Middle frontal gyrus (tissue), 1 donor: ENCODE results near the gene LRRC70.

Experiments used
- DNase-seq: peaks from one replicate; pipeline ENCODE4 v3.0.0-alpha.2; 2015; ENCODE audit warnings: low spot score; ENCODE audit errors: extremely low spot score

Gene LRRC70

GRCh38 chr5:62575066-62575465, 3.6 kb upstream of the LRRC70 start:
- no peak for DNase-seq

GRCh38 chr5:62575489-62575888, 3.1 kb upstream of the LRRC70 start:
- DNase-seq, result no peak

GRCh38 chr5:62576570-62577170, 1.9 kb upstream of the LRRC70 start:
- no peak for DNase-seq

- no peak for DNase-seq
These were observed 1.1 kb upstream of the LRRC70 start for GRCh38 chr5:62577488-62577887.

GRCh38 chr5:62579761-62580160, 1.1 kb downstream of the LRRC70 start:
- no peak for DNase-seq

GRCh38 chr5:62581836-62582597, 3.4 kb downstream of the LRRC70 start:
- no peak for DNase-seq

GRCh38 chr5:62584391-62584790, 5.8 kb downstream of the LRRC70 start:
- no peak for DNase-seq

GRCh38 chr5:62585306-62585705, 6.7 kb downstream of the LRRC70 start:
- DNase-seq, result no peak

GRCh38 chr5:62585751-62586150, 7.1 kb downstream of the LRRC70 start:
- no peak for DNase-seq

GRCh38 chr5:62587737-62588136, 9.1 kb downstream of the LRRC70 start:
- DNase-seq, result no peak

GRCh38 chr5:62588668-62589067, 10.0 kb downstream of the LRRC70 start:
- DNase-seq, result no peak

GRCh38 chr5:62589504-62589903, 10.9 kb downstream of the LRRC70 start:
- DNase-seq, result no peak

GRCh38 chr5:62590387-62590786, 11.8 kb downstream of the LRRC70 start:
- no peak for DNase-seq

- DNase-seq, result no peak
These were observed 13.9 kb downstream of the LRRC70 start for GRCh38 chr5:62592558-62592957.

GRCh38 chr5:62593331-62593730, 14.7 kb downstream of the LRRC70 start:
- DNase-seq, result no peak

- DNase-seq, result no peak
These were observed 15.9 kb downstream of the LRRC70 start for GRCh38 chr5:62594364-62594984.

- no peak for DNase-seq
These were observed 17.5 kb downstream of the LRRC70 start for GRCh38 chr5:62596096-62596495.

GRCh38 chr5:62596691-62597090, 18.1 kb downstream of the LRRC70 start:
- no peak for DNase-seq

GRCh38 chr5:62597314-62597713, 18.7 kb downstream of the LRRC70 start:
- no peak for DNase-seq

- DNase-seq, result no peak
These were observed 22.1 kb downstream of the LRRC70 start for GRCh38 chr5:62600560-62601252.

GRCh38 chr5:62603934-62604333, 25.3 kb downstream of the LRRC70 start:
- DNase-seq, result no peak

GRCh38 chr5:62605638-62606037, 27.0 kb downstream of the LRRC70 start:
- DNase-seq, result no peak
